Measurements from ENCODE around the gene HS2ST1.
"Not testable (repeated sequence)": the region's sequence is repeated elsewhere in the genome, so short reads cannot be mapped to it uniquely, and the experiment has no call there.

The HS2ST1 gene

GRCh38 chr1:86926883-86927282 lies 12.4 kb downstream of the HS2ST1 start:
- DNase-seq: peak; percentile 17

- no peak for DNase-seq
These were observed 14.4 kb downstream of the HS2ST1 start for GRCh38 chr1:86928819-86929218.

GRCh38 chr1:86933051-86933450 lies 18.6 kb downstream of the HS2ST1 start:
- no peak for DNase-seq

DNA sequence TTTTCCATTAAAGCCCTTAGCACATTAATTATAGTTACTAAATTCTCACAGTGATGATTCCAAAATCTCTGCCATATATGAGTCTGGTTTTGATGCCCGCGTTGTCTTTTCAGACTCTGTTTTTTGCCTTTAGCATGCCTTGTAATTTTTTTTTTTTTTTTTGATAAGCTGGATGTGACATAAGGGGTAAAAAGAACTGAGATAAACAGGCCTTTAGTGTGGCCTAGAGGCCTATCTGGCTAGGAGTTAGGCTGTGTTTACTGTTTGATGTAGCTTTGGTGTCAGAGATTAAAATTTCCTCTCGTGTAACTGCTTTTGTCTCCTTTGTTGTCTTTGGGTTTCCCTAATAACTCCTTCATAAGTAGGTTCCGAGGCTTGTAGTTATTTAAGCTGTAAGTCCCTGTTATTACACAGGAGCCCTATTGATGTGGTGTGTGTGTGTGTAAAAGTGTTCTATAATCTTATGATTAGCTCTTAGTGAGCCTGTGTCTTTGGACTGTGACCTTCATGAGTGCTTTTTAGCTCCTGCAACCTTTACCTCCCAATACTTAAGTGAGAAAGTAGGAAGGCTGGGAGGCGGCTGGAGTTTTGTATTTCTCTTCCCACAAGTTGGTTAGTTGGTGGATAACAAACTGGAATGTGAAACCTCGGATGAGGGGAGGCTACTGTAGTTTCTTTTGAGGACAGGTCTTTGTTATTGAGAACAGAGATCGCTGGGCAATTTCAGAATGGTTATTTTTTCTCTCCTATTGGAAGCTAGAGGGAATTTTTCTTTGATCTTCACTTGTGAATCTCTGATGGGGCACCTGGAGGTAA lies 19.3 kb downstream of the HS2ST1 start:
- DNase-seq: no peak

GRCh38 chr1:86938450-86938849 lies 24.0 kb downstream of the HS2ST1 start:
- DNase-seq: no peak

DNA sequence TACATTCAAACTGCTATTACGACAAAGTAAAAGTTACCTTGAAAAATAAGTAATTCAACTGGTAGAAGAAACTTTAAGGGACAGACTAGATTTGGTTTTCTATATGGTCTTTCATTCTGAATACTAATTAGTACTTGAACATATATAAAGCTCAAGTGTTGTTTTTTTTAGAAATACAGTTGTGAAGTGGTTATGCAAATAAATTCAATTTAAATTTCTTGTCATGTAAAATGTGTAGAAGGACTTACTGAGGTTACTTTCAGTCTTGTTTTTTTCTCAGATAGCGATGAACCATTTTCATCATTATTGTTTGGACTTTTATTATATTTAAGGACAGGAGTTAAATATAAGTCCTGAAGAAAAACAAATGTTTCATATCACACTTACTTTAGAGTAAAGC lies 24.4 kb downstream of the HS2ST1 start:
- no peak for DNase-seq

DNA sequence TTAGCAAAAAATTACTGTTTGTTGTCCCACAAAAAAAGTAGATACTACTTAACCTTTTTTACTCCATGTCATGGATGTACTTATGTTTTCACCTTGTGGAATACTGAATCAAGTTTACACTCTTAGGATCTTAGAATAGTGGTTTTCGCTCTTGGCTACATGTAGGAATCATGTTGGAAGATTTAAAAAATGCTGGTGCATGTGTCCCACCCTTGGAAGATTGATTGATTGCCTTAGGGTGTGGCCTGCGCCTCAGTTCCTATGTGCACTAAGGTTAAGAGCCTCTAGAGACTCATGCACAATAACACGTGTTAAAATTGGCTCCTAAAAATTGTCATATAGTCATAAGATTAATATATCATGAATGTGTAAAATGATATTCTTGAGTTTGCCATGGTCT lies 25.0 kb downstream of the HS2ST1 start:
- DNase-seq: no peak

DNA sequence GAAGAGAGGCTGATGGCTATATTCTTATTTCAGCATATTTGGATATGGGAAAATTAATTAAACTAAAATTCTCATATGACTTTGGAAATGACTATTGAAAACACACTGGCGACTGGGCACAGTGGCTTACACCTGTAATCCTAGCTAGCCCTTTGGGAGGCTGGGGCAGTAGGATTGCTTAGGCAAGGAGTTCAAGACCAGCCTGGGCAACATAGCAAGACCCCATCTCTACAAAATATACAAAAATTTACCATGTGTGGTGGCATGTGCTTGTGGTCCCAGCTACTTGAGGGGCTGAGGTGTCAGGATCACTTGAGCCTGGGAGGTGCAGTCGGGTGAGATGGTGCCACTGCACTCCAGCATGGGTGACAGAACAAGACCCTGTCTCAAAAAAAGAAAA lies 26.2 kb downstream of the HS2ST1 start:
- DNase-seq: no peak

DNA sequence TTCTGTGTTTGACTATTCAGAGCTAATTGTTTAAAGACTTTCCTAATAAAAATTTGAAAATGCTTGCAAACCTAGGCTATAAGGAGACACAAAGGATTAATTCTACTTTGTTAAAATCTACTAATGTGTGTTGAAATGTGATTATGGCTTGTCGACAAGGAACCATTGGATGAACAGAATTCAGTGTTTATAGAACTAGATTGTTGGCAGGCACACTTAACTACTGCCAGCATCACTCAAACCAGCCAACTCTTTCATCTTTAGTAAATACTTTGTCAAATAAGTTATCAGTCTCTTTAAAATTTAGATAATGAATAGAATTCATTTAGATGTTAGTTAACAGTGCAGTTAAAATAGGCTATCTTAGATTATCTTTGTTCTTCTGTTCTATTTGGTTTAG lies 27.6 kb downstream of the HS2ST1 start:
- DNase-seq: no peak

DNA sequence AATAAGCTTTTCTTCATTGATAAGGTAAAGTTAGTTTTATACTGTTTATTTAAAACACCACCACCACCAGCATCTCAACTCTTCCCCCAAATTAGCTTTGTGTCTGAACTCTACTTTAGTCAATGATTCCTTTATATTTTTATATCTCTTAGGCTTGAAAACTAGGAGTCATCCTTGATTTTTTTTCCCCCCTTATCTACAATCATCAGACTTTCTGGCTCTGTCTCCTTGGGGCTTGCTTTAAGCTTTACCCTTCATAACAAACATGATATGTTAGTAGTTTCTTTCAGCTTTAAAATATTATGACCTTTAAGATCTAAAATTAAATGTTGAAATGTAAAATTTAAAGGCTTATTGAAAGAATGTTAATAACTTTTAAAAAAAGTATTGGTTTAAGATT lies 28.3 kb downstream of the HS2ST1 start:
- no peak for DNase-seq

DNA sequence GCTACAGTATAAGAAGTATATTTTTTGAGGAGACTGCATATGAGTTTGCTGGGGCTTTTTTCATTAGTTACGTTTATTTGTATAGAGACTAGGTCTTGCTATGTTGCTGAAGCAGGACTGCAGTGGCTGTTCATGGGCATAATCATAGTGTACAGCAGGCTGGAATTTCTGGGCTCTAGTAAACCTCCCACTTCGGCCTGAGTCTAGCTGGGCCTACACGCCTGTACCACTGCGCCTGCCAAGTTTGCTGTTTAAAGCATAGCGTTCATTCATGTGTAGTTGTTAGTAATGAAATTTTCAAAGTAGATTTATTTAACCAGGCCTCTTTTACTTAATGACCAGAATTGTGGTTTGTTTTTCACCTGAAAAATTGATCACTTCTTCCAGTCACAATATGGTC lies 33.8 kb downstream of the HS2ST1 start:
- no peak for DNase-seq

DNA sequence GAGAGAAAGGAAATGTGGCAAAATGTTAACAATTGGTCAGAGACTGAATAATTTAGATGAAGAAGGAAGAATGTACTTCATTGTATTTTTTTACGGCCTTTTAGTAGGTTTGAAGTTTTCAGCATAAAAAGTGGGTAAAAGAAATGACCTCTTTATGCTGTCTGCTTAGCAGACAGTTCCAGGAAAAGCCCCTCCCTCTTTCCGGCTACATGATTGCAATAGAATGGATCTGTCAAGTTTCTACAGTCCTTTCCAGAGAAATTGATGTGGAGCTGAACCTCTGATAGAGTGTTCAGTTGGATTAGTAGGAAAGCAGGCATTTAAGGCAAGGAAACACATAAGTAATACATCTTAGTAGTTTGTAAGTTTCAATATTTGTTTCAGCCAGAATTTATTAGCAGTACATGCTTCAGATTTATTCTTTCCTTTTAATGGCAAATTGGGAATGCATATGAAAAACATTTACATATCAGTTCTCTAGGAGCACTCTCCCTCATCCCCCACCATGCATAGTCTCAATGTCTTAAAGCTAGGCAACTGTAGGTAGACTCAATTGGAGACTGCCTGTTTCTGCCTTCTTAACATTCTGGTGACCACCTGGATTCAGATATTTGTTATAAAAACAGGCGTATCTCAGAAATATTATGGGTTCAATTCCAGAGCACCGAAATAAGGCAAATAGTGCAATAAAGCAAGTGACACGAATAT lies 36.4 kb downstream of the HS2ST1 start:
- no peak for DNase-seq

GRCh38 chr1:86951430-86951829 lies 37.0 kb downstream of the HS2ST1 start:
- DNase-seq: no peak

- peak; percentile 12 for DNase-seq
These were observed 38.7 kb downstream of the HS2ST1 start for GRCh38 chr1:86953167-86953566.

- DNase-seq: no peak
These were observed 41.2 kb downstream of the HS2ST1 start for GRCh38 chr1:86955678-86956077.

- DNase-seq: no peak
These were observed 41.8 kb downstream of the HS2ST1 start for GRCh38 chr1:86956221-86956620.

DNA sequence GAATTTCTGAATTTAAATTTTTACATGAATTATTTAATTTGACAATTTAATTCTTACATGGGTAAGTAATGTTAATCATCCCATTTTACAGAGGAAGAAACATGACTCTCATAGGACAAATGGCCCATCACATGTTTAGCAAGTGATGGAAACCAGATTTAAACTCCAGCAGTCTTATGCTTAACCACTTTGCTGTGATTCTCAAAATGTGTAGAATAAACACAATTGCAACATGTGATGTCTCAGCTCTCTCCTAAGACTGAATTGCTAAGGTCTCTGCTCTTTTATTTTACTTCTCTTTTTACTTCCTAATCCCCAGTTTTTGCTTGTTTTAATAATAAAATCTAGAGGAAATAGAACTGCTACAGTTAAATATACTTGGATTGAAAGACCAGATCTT lies 42.8 kb downstream of the HS2ST1 start:
- DNase-seq: no peak

DNA sequence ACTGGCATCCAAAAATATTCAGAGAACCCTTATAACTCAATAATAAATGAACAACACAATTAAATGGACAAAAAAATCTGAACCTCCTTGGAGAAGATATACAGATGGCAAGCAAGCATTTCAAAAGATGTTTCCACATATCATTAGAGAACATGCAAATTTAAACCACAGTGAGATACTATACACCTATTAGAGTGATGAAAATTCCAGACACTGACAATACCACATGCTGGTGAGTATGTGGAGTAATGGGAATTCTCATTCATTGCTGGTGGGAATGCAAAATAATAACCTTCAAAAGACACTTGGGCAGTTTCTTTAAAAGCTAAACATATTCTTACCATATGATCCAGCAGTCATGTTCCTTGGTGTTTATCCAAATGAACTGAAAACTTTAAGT lies 46.1 kb downstream of the HS2ST1 start:
- no peak for DNase-seq

- not testable (repeated sequence) for DNase-seq
These were observed 49.4 kb downstream of the HS2ST1 start for GRCh38 chr1:86963841-86964240.

DNA sequence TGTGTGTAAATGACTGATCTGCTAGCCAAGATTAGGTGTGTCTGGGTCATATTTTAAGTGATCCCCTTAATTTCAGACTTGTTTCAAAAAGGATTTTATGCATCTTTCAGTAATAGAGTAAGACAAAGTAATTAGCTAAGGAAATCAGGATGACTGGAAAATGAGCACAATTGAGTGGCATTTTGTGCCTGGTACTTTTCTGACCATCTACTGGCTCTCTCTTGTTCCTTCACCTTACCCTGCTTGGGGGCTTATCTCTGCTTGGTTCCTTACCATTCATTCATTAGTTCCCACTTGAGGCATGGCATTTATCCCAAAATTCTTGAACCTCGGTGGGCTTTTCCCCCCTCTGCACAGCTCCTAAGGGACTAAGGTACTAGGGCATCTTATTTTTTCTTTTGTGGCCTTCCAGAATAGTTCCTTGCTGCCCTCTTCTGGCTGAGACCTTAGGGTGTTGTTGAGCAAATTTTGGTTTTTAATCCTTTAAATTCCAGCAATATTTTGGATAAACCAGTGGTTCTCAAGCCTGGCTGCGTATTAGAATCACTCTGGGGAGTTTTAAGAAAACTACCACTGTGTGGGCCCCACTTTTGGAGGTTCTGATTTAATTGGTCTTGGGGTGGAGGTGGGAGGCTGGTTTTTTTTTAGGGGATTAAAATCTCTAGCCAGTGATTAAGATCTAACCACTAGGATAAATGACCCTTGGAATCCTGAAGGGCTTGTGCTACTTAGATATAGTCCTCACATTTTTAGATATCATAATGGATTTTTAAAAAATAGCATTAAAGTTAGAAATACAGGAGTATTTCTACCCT lies 50.8 kb downstream of the HS2ST1 start:
- DNase-seq: peak; percentile 12

DNA sequence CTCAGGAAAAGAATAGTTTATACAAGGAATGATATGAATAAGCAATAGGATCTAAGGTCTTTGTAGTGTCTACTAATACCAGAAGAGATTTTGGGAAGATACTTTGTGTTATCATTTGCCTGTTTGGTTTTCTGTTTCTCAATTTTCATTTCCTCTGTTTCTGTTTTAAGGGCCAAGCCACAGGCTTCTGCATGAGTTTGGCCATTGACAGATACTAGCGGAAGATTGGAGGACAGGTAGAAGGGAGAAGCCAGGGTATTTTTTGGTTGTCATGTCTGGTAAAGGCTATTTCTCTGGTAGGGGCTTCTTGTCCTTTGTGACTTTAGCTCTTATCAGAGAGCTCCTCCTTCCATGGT lies 51.4 kb downstream of the HS2ST1 start:
- DNase-seq: no peak

DNA sequence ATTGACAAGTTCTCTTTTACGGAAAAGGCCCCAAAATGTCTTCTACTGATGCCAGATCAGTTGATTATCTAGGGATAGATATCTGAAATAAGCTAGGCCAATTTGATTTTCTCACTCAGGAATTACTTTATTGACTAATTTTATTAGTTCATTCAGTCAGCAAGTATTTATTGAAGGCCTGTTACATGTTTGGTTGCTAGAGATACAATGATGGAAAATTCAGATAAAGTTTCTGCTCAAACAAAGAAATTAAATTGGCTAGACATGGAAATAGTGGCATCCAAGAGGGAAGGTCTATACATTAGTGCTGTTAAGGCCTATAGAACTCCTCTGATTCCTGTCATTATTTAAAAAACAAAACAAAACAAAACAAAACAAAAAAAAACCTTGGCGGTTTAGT lies 56.5 kb downstream of the HS2ST1 start:
- DNase-seq: no peak

DNA sequence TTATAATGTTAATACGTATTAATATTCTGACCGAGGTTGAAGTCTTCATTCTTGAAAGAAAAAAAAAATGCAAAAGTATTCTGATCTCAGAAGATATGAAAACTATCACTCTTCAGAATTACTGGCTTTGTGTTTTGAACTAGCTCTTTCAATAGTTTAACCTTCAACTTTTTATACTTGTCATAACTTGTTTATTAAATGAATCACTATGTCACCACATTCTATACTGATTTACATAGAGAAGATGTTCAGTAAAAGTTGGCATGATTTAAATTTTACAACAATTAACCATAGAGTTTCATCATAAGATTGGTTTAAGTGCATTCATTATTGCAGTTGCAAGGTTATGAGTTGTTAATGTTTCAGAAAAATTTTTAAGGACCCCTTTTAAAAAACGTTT lies 57.3 kb downstream of the HS2ST1 start:
- DNase-seq: no peak

- no peak for DNase-seq
These were observed 57.8 kb downstream of the HS2ST1 start for GRCh38 chr1:86972262-86972661.
